Lower leg skin (tissue), 4 donors: Measurements from ENCODE around the gene BLTP2. TPM values are rescaled to one million over a fixed set of nuclear protein-coding genes. Genes with fewer than 3 reads are reported as not detected.
A peak's percentile ranks its signal among the peaks of the same experiment; 100 is the strongest.
"Not testable (repeated sequence)": the region's sequence is repeated elsewhere in the genome, so short reads cannot be mapped to it uniquely, and the experiment has no call there.

ENCODE experiments used
- DNase-seq, 2 donors: peaks; one replicate each; pipeline ENCODE4 v3.0.0-alpha.2; 2019; ENCODE audit warnings: low spot score in 2 of 2
- H3K4me3 ChIP-seq: fragments of 200-600 bp; sonication (generic); 2 replicates; pipeline ENCODE4 v1.5.1; 2017; ENCODE audit warnings: mild to moderate bottlenecking, low read depth; ENCODE audit not compliant: poor library complexity, severe bottlenecking
- POLR2A ChIP-seq, 2 donors: fragments of 450-650 bp; IDR thresholded peaks; one replicate each; pipeline ENCODE4 v1.6.1; 2016 to 2017; ENCODE audit warnings: antibody characterized with exemption in 2 of 2, mild to moderate bottlenecking in 1 of 2, moderate library complexity in 1 of 2
- WGBS, 2 donors: methylation state at CpG; one replicate each; pipeline ENCODE4 v1.1.5; 2018; 5-methylcytosine and 5-hydroxymethylcytosine counted together
- intact Hi-C: fragments of 100-400 bp; cut with DNase I; formaldehyde crosslinking; loops from one replicate; pipeline ENCODE4 v1.15.0; 2023; ENCODE audit warnings: low total_unique reads
- total RNA-seq, 4 donors: library from RNA; depleted of rRNA; stranded (reverse); fragments of >200 nt; gene quantifications; one replicate each; pipeline ENCODE4 v1.1.0, GENCODE V29; 2016
- TF ChIP-seq, protein P1 (sequence below), 3 donors: fragments of 450-650 bp; IDR thresholded peaks; one replicate each; pipeline ENCODE4 v1.5.1; 2016; ENCODE audit warnings: antibody characterized with exemption in 3 of 3, mild to moderate bottlenecking in 3 of 3, moderate library complexity in 2 of 3

Gene BLTP2
- total RNA-seq, 4 donors from 2014 or later: 51.0 to 93.7 (median 83.7) TPM

DNA sequence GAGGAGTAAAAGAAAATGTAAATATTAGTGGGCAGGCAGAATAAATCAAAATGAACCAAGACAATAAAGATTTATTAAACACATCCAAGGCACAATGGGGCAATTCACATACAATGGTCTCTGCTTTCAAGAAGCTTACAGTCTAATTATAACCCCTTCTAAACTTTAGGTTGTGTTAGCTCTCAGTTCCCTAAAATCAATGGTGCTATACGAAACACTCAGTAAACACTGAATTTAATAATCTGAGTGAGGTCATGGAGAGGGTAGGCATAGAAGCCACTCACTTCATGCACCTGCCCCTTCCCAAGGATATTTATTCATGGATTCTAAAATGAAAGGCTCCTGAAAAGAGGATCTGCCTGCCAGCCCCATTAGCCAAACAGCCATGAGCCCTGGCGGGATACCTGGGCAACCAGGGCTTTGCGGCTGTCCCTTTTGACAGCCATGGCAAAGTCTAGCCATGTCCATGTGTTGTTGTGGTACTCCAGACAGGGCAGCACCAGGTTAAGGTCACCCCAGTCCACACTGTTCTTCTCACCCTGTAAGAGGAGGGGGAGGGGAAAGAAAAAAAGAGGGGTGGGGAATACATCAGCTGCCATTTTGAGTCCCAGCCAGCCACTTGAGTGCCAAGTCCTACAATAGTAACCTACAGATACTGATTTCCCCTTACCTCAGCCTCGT is 29.6 kb downstream of the BLTP2 start:
- peak in 1 of 2 donors; percentile 53 for DNase-seq
- TF ChIP-seq, protein P1, sequence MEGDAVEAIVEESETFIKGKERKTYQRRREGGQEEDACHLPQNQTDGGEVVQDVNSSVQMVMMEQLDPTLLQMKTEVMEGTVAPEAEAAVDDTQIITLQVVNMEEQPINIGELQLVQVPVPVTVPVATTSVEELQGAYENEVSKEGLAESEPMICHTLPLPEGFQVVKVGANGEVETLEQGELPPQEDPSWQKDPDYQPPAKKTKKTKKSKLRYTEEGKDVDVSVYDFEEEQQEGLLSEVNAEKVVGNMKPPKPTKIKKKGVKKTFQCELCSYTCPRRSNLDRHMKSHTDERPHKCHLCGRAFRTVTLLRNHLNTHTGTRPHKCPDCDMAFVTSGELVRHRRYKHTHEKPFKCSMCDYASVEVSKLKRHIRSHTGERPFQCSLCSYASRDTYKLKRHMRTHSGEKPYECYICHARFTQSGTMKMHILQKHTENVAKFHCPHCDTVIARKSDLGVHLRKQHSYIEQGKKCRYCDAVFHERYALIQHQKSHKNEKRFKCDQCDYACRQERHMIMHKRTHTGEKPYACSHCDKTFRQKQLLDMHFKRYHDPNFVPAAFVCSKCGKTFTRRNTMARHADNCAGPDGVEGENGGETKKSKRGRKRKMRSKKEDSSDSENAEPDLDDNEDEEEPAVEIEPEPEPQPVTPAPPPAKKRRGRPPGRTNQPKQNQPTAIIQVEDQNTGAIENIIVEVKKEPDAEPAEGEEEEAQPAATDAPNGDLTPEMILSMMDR (IDR thresholded peaks at IDR 0.05): no peak
- no peak for TF ChIP-seq POLR2A (IDR thresholded peaks at IDR 0.05)
- H3K4me3 ChIP-seq: no peak overlapping the region
- intact Hi-C loops: no loop called here
- WGBS, 2 donors: 88% methylated on average over 4 of the region's 4 CpGs

DNA sequence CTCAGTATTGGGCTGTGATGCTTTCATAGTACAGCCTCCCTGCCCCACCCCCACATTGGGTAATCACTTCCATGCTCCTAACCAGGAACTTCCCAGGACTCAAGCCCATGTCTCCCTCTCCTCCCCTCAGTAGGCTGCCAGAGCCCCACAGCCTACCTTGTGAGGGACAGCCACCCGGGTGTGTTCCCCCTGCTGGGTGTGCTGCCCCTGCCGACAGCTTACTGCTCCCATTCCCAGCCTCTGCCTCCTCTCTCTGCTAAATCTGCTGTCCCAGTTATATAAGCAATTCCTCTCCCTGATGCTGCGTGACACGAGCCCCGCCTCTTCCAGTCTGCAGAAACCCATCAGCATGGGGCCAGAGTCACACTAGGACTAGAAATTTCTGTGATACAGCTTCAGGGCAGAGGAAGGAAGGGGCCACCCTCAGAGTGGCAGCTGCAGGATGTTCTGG is 31.0 kb downstream of the BLTP2 start, which contains the start of gene RSKR:
RSKR (minus strand) TSS at position 255 of the 451 bp plus-strand sequence; CDS start at position 231, 24 bp downstream.
- no peak within 1 kb of the TSS for H3K4me3 ChIP-seq
- DNase-seq: no peak
- TF ChIP-seq POLR2A (IDR thresholded peaks at IDR 0.05): no peak
- TF ChIP-seq, protein P1 (IDR thresholded peaks at IDR 0.05): no peak
- WGBS, 2 donors: 66 to 75% methylated on average over 5 of the region's 5 CpGs
- intact Hi-C loops: no loop called here

DNA sequence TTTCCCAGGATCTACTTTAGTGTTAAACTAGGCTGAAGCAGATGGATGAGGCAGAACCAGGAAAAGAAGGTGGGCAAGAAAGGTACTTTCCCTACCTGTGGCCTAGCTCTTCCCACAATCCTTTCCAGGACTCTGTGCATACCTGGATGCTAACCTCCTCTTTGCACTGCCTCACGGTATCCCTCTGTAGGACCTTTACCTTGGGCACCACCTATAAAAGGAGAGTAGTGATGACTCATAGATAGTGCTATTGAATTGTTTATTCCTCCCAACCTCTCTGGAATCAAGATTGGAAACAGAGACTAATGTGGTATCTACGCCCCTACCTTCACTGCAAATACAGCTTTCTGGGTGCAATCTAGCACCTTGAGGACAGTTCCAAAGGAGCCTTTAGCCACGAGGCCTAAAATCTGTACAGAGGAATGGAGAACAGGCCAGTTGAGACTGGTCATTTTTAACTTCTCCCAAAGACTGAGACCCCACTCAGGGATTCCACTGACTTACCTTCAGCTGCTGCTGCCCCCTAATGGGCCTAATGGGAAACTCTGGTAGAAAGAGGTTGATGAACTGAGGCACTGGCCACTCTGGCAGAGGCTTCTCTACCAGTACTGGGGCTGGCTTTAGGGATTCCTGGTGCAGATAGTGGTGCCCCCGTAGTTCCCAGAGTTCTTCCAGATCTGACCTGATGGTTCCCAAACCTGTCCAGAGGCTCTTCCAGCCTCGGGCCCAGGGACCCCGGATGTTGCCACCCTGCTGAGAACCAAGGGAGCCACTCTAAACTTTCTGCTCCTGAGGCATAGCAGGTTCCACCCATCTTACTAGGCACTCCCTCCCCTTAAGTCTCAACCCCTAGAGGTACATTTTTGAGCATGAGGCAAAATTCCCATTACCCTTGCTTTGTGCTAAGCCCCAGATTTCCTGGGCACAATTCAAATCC is 31.8 kb downstream of the BLTP2 start:
- H3K4me3 ChIP-seq: no peak overlapping the region
- intact Hi-C loops: no loop called here
- WGBS, 2 donors: 79 to 87% methylated on average over 6 of the region's 6 CpGs
- no peak for TF ChIP-seq POLR2A (IDR thresholded peaks at IDR 0.05)
- TF ChIP-seq, protein P1 (IDR thresholded peaks at IDR 0.05): no peak
- no peak for DNase-seq

DNA sequence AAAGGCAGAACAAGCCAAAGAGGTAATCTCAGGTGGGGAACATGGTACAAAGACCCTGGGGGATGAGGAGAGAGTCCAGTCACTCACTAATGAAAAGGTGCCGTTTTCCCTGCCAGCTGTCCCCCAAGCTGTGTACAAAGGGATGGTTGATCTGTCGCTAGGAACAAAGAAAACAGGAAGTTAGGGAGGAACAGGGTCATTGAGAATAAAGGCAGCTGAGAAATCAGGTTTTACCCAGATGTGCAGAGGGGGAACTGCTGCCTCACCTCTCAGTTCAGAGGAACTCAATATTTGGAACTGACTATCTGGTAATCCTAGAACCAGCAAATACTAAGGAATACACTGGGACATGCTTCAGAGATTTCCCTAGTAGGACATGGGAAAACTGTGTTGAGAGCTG is 32.4 kb downstream of the BLTP2 start:
- no peak for TF ChIP-seq POLR2A (IDR thresholded peaks at IDR 0.05)
- TF ChIP-seq, protein P1 (IDR thresholded peaks at IDR 0.05): no peak
- no peak overlapping the region for H3K4me3 ChIP-seq
- 55 to 60% methylated on average over 2 of the region's 2 CpGs for WGBS, 2 donors
- no peak for DNase-seq
- intact Hi-C loops: no loop called here

DNA sequence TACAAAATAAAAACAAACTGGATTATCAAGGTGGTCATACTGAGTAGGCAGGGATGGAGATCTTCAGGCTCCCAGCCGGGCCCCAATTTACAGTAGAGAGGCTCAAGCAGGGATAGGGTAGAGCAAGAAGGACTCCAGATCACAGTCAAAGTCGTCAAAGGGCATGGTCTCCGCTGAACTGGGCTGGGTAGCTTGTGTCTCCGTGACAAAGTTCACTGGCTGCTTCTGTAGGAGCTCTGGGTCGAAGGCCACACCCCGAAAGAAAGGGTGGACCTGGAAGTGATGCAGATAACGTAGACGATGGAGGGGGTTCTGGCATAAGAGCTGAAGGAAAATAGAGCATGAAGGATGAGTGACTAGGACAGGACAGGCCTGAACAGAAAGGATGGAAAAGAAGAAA is 34.6 kb downstream of the BLTP2 start:
- no peak overlapping the region for H3K4me3 ChIP-seq
- intact Hi-C loops: no loop called here
- TF ChIP-seq, protein P1 (IDR thresholded peaks at IDR 0.05): no peak
- TF ChIP-seq POLR2A (IDR thresholded peaks at IDR 0.05): no peak
- no peak for DNase-seq
- 88 to 94% methylated on average over 8 of the region's 8 CpGs for WGBS, 2 donors

DNA sequence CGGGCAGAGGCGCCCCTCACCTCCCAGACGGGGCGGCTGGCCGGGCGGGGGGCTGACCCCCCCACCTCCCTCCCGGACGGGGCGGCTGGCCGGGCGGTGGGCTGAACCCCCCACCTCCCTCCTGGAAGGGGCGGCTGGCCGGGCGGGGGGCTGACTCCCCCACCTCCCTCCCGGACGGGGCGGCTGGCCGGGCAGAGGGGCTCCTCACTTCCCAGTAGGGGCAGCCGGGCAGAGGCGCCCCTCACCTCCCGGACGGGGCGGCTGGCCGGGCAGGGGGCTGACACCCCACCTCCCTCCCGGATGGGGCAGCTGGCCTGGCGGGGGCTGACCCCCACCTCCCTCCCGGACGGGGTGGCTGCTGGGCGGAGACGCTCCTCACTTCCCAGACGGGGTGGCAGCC is 40.9 kb downstream of the BLTP2 start:
- intact Hi-C loops, DNase-seq, H3K4me3 ChIP-seq: not testable (repeated sequence)
- WGBS, 2 donors: 92 to 93% methylated on average over 5 to 6 of the region's 31 CpGs
